Osteoblast (primary cell): ENCODE data around the gene CHST4. TPM values are rescaled to one million over a fixed set of nuclear protein-coding genes. Genes with fewer than 3 reads are reported as not detected.

Source experiments
- DNase-seq: peaks from one replicate; pipeline ENCODE4 v3.0.0; 2011; ENCODE audit warnings: low spot score, mixed read lengths; ENCODE audit not compliant: insufficient read length; ENCODE audit errors: missing footprints
- H2AFZ ChIP-seq: 2 replicates; pipeline ENCODE4 v1.6.0; 2011; ENCODE audit warnings: mild to moderate bottlenecking, low read length
- H3K27ac ChIP-seq: 2 replicates; pipeline ENCODE4 v1.5.1; 2011; ENCODE audit warnings: mild to moderate bottlenecking, low read depth, low read length, moderate library complexity
- H3K27me3 ChIP-seq: 2 replicates; pipeline ENCODE4 v1.6.0; 2012; ENCODE audit warnings: mild to moderate bottlenecking, control low read depth, inconsistent platforms, low read length, moderate library complexity; ENCODE audit not compliant: insufficient read depth
- H3K36me3 ChIP-seq: 2 replicates; pipeline ENCODE4 v1.5.1; 2011; ENCODE audit warnings: mild to moderate bottlenecking, low read length, control low read depth, moderate library complexity; ENCODE audit not compliant: insufficient read depth
- H3K4me1 ChIP-seq: 2 replicates; pipeline ENCODE4 v1.5.1; 2011; ENCODE audit warnings: mild to moderate bottlenecking, low read length, control low read depth, moderate library complexity; ENCODE audit not compliant: insufficient read depth
- H3K4me2 ChIP-seq: 2 replicates; pipeline ENCODE4 v1.6.0; 2011; ENCODE audit warnings: mild to moderate bottlenecking, low read length; ENCODE audit not compliant: insufficient read depth
- H3K4me3 ChIP-seq: fragments of 200-600 bp; sonication (generic); 3 replicates; pipeline ENCODE4 v1.5.1; 2012; ENCODE audit warnings: mild to moderate bottlenecking, low read length, inconsistent platforms; ENCODE audit not compliant: insufficient read depth
- H3K79me2 ChIP-seq: 2 replicates; pipeline ENCODE4 v1.6.0; 2012; ENCODE audit warnings: mild to moderate bottlenecking, low read length, control low read depth, inconsistent platforms; ENCODE audit not compliant: insufficient read depth
- H3K9me3 ChIP-seq: 2 replicates; pipeline ENCODE4 v1.5.1; 2011; ENCODE audit warnings: low read depth, low read length, control low read depth
- H4K20me1 ChIP-seq: 2 replicates; pipeline ENCODE4 v1.6.0; 2012; ENCODE audit warnings: mild to moderate bottlenecking, low read length, control low read depth; ENCODE audit not compliant: insufficient read depth
- CTCF ChIP-seq: IDR thresholded peaks from 2 replicates; pipeline ENCODE4 v1.5.1; 2011; ENCODE audit warnings: mild to moderate bottlenecking, low read depth, low read length, moderate library complexity; ENCODE audit errors: extremely low read depth
- total RNA-seq: library from RNA; depleted of rRNA; stranded (reverse); fragments of >200 nt; gene quantifications from 2 replicates; pipeline ENCODE4 v1.2.3, GENCODE V29; 2012

CHST4 gene
- total RNA-seq, 1 donor = not detected

GRCh38 chr16:71568551-71568950 is 42.3 kb downstream of the CHST4 start:
- peaks cover 4% of the 10 kb centered on the region for H3K27me3 ChIP-seq
- no peak for TF ChIP-seq CTCF
- no peak overlapping the region for H2AFZ ChIP-seq
- H4K20me1 ChIP-seq = no peaks in the 10 kb centered on the region
- no peak for DNase-seq
- H3K79me2 ChIP-seq = no peaks in the 10 kb centered on the region
- no peak overlapping the region for H3K4me2 ChIP-seq
- no peaks in the 10 kb centered on the region for H3K9me3 ChIP-seq
- H3K27ac ChIP-seq = no peak overlapping the region
- H3K4me3 ChIP-seq = no peak overlapping the region
- H3K4me1 ChIP-seq = peaks cover 3% of the 10 kb centered on the region
- H3K36me3 ChIP-seq = no peaks in the 10 kb centered on the region

- no peaks in the 10 kb centered on the region for H4K20me1 ChIP-seq
- H3K27ac ChIP-seq = no peak overlapping the region
- TF ChIP-seq CTCF = no peak
- no peak for DNase-seq
- H3K9me3 ChIP-seq = no peaks in the 10 kb centered on the region
- no peak overlapping the region for H3K4me2 ChIP-seq
- no peaks in the 10 kb centered on the region for H3K79me2 ChIP-seq
- peaks cover under 1% of the 10 kb centered on the region for H3K4me1 ChIP-seq
- no peaks in the 10 kb centered on the region for H3K36me3 ChIP-seq
- H3K4me3 ChIP-seq = no peak overlapping the region
- no peak overlapping the region for H2AFZ ChIP-seq
- peaks cover 4% of the 10 kb centered on the region for H3K27me3 ChIP-seq
These were observed 43.4 kb downstream of the CHST4 start for GRCh38 chr16:71569621-71570020.

- no peak for DNase-seq
- no peaks in the 10 kb centered on the region for H3K4me1 ChIP-seq
- no peaks in the 10 kb centered on the region for H4K20me1 ChIP-seq
- no peaks in the 10 kb centered on the region for H3K36me3 ChIP-seq
- no peak overlapping the region for H3K4me2 ChIP-seq
- H3K4me3 ChIP-seq = no peak overlapping the region
- no peak overlapping the region for H2AFZ ChIP-seq
- no peaks in the 10 kb centered on the region for H3K9me3 ChIP-seq
- no peaks in the 10 kb centered on the region for H3K79me2 ChIP-seq
- TF ChIP-seq CTCF = no peak
- peaks cover 4% of the 10 kb centered on the region for H3K27me3 ChIP-seq
- no peak overlapping the region for H3K27ac ChIP-seq
These were observed 43.9 kb downstream of the CHST4 start for GRCh38 chr16:71570144-71570543.

- H3K79me2 ChIP-seq = no peaks in the 10 kb centered on the region
- no peaks in the 10 kb centered on the region for H3K4me1 ChIP-seq
- H4K20me1 ChIP-seq = no peaks in the 10 kb centered on the region
- no peak overlapping the region for H3K4me2 ChIP-seq
- no peaks in the 10 kb centered on the region for H3K9me3 ChIP-seq
- H3K36me3 ChIP-seq = no peaks in the 10 kb centered on the region
- TF ChIP-seq CTCF = no peak
- H3K27me3 ChIP-seq = peaks cover 15% of the 10 kb centered on the region
- H2AFZ ChIP-seq = no peak overlapping the region
- no peak for DNase-seq
- no peak overlapping the region for H3K27ac ChIP-seq
- no peak overlapping the region for H3K4me3 ChIP-seq
These were observed 46.4 kb downstream of the CHST4 start for GRCh38 chr16:71572497-71573116.
